HL-60/S4 treated with retinoic acid at 250 ng/mL for 4 days and 3 days (cell line): ENCODE measurements around the gene PRELID3B.
"Not testable (repeated sequence)": the region's sequence is repeated elsewhere in the genome, so short reads cannot be mapped to it uniquely, and the experiment has no call there.

ENCODE experiments used
- in situ Hi-C: fragments of 300-500 bp; cut with MboI; formaldehyde crosslinking; loops from 2 replicates; pipeline ENCODE4 v1.7.0; 2022; ENCODE audit warnings: low sequenced_read_pairs

The PRELID3B gene

GRCh38 chr20:59051666-59052185 lies 9.1 kb upstream of the PRELID3B start:
- in situ Hi-C loops: no loop called here

- in situ Hi-C loops: no loop called here
These were observed 7.9 kb upstream of the PRELID3B start for GRCh38 chr20:59050437-59050836.

- in situ Hi-C loops: no loop called here
These were observed 6.1 kb upstream of the PRELID3B start for GRCh38 chr20:59048681-59049030.

GRCh38 chr20:59047938-59048680 lies 5.5 kb upstream of the PRELID3B start:
- in situ Hi-C loops: no loop called here

- in situ Hi-C loops: no loop called here
These were observed 4.3 kb upstream of the PRELID3B start for GRCh38 chr20:59046862-59047261.

- in situ Hi-C loops: no loop called here
These were observed 2.2 kb upstream of the PRELID3B start for GRCh38 chr20:59044796-59045195.

- in situ Hi-C loops: no loop called here
These were observed 1.7 kb upstream of the PRELID3B start for GRCh38 chr20:59044295-59044694.

- in situ Hi-C loops: no loop called here
These were observed 1.1 kb upstream of the PRELID3B start for GRCh38 chr20:59043698-59044097.

- in situ Hi-C loops: no loop called here
These were observed 428 bp upstream of the PRELID3B start for GRCh38 chr20:59042796-59043631.

- in situ Hi-C loops: not testable (repeated sequence)
These were observed 1.1 kb downstream of the PRELID3B start for GRCh38 chr20:59041487-59041886.

GRCh38 chr20:59040667-59041066 lies 1.9 kb downstream of the PRELID3B start:
- in situ Hi-C loops: no loop called here

- in situ Hi-C loops: no loop called here
These were observed 3.4 kb downstream of the PRELID3B start for GRCh38 chr20:59039233-59039632.

GRCh38 chr20:59037386-59037785 lies 5.2 kb downstream of the PRELID3B start:
- in situ Hi-C loops: no loop called here

- in situ Hi-C loops: no loop called here
These were observed 7.2 kb downstream of the PRELID3B start for GRCh38 chr20:59035381-59035780.

- in situ Hi-C loops: no loop called here
These were observed 8.9 kb downstream of the PRELID3B start for GRCh38 chr20:59033616-59034165.

GRCh38 chr20:59033093-59033492 lies 9.5 kb downstream of the PRELID3B start:
- in situ Hi-C loops: no loop called here

GRCh38 chr20:59032713-59033059 lies 9.9 kb downstream of the PRELID3B start:
- in situ Hi-C loops: no loop called here

- in situ Hi-C loops: no loop called here
These were observed 10.4 kb downstream of the PRELID3B start, which contains the start of gene ATP5F1E for GRCh38 chr20:59032023-59032712. Gene ATP5F1E (minus strand): TSS chr20:59032335. CDS start chr20:59032251, 84 bp downstream.

- in situ Hi-C loops: no loop called here
These were observed 11.0 kb downstream of the PRELID3B start for GRCh38 chr20:59031564-59032022.

- in situ Hi-C loops: no loop called here
These were observed 11.5 kb downstream of the PRELID3B start for GRCh38 chr20:59030911-59031563.
